Stomach (tissue), 9 donors: ENCODE data around the gene MAGI1. TPM values are rescaled to one million over a fixed set of nuclear protein-coding genes. Genes with fewer than 3 reads are reported as not detected.

Experiments used
- DNase-seq, 2 donors: peaks; one replicate each; pipeline versions ENCODE4 v3.0.0 to v3.0.0-alpha.2; 2013 to 2019
- H3K27ac ChIP-seq, 5 donors: fragments of 200-600 bp in 4 of 5; sonication (generic) in 4 of 5; one replicate each; pipeline ENCODE4 v1.5.1; 2013 to 2019; ENCODE audit warnings: mild to moderate bottlenecking in 1 of 5, moderate library complexity in 1 of 5
- H3K27me3 ChIP-seq, 3 donors: fragments of 200-600 bp; sonication (generic); one replicate each; pipeline ENCODE4 v1.5.1; 2017 to 2019; ENCODE audit warnings: mixed run types in 1 of 3
- H3K36me3 ChIP-seq, 4 donors: fragments of 200-600 bp; sonication (generic); 1 replicate in 3 of 4; 2 replicates in 1 of 4; pipeline ENCODE4 v1.5.1; 2016 to 2019
- H3K4me1 ChIP-seq, 4 donors: fragments of 200-600 bp; sonication (generic); one replicate each; pipeline ENCODE4 v1.5.1; 2016 to 2019
- H3K4me3 ChIP-seq, 4 donors: fragments of 200-600 bp; sonication (generic) in 3 of 4; one replicate each; pipeline ENCODE4 v1.5.1; 2016 to 2019; ENCODE audit warnings: mild to moderate bottlenecking in 1 of 4
- H3K9me3 ChIP-seq, 4 donors: fragments of 200-600 bp; sonication (generic); one replicate each; pipeline ENCODE4 v1.5.1; 2016 to 2019
- CTCF ChIP-seq, 7 experiments: fragments of 450-650 bp in 4 of 7; fragments of 200-600 bp in 3 of 7; sonication (generic) in 3 of 7; IDR thresholded peaks; one replicate each; pipeline ENCODE4 v1.5.1; 2016 to 2019; ENCODE audit warnings: antibody characterized with exemption in 7 of 7, control low read depth in 2 of 7, mild to moderate bottlenecking in 1 of 7
- EP300 ChIP-seq: sonication (generic); formaldehyde crosslinking; IDR thresholded peaks from one replicate; pipeline ENCODE4 v1.6.1; 2017; ENCODE audit warnings: antibody characterized with exemption
- POLR2A ChIP-seq, 4 donors: fragments of 450-650 bp; IDR thresholded peaks; one replicate each; pipeline ENCODE4 v1.6.1; 2016; ENCODE audit warnings: antibody characterized with exemption in 4 of 4, control low read depth in 2 of 4, mild to moderate bottlenecking in 1 of 4, moderate library complexity in 1 of 4
- POLR2AphosphoS5 ChIP-seq, 3 donors: sonication (generic); formaldehyde crosslinking; IDR thresholded peaks; one replicate each; pipeline ENCODE4 v1.6.1; 2016; ENCODE audit warnings: antibody characterized with exemption in 3 of 3
- WGBS, 5 donors: extraction: QIAGEN DNeasy Blood & Tissue Kit in 3 of 5; methylation state at CpG; one replicate each; pipeline versions ENCODE4 v1.1.5 to v1.1.7; 2013 to 2018; 5-methylcytosine and 5-hydroxymethylcytosine counted together
- intact Hi-C: fragments of 100-400 bp; cut with DNase I; formaldehyde crosslinking; loops from one replicate; pipeline ENCODE4 v1.15.1; 2023; ENCODE audit warnings: low total_unique reads
- polyA plus RNA-seq, 3 donors: library from polyadenylated mRNA; stranded (reverse); fragments of 200-250 nt; gene quantifications; one replicate each; pipeline ENCODE4 v1.2.3, GENCODE V29; 2013
- small RNA-seq, 4 donors: library from RNA; depleted of rRNA; stranded (forward); fragments of <200 nt; gene quantifications; one replicate each; pipeline ENCODE3, GENCODE V24; 2016
- total RNA-seq, 5 donors: library from RNA; depleted of rRNA; stranded (reverse); fragments of >200 nt; gene quantifications; one replicate each; pipeline versions ENCODE4 v1.1.0 to v1.2.3, GENCODE V29; 2014 to 2016
- donor health status: healthy with polysubstance abuse.
- donor health status: Bipolar disorder and iron deficiency.
- donor health status: healthy.

MAGI1 gene
- total and polyA plus RNA-seq, 8 donors: 5.7 to 237 (median 84.8) TPM

- intact Hi-C loops: no loop called here
These were observed 723.8 kb downstream of the MAGI1 start for GRCh38 chr3:65314916-65315315.

GRCh38 chr3:65314269-65314668, 724.4 kb downstream of the MAGI1 start:
- no peaks in the 10 kb centered on the region for H3K36me3 ChIP-seq
- no peak for TF ChIP-seq EP300
- TF ChIP-seq CTCF (IDR thresholded peaks at IDR 0.05): no peak
- no peak for TF ChIP-seq POLR2AphosphoS5 (IDR thresholded peaks at IDR 0.05)
- TF ChIP-seq POLR2A (IDR thresholded peaks at IDR 0.05): no peak
- whole genome bisulfite sequencing, 5 donors: 80 to 88% (median 84%) methylated on average over 4 of the region's 4 CpGs
- H3K4me1 ChIP-seq: no peaks in the 10 kb centered on the region
- DNase-seq: no peak
- intact Hi-C loops: no loop called here
- H3K27ac ChIP-seq: no peak overlapping the region
- H3K9me3 ChIP-seq: no peaks in the 10 kb centered on the region
- no peak overlapping the region for H3K4me3 ChIP-seq
- no peaks in the 10 kb centered on the region for H3K27me3 ChIP-seq

More at GRCh38 chr3:65314916-65315315, 723.8 kb downstream of the MAGI1 start:
- H3K27ac ChIP-seq: no peak overlapping the region
- no peak for TF ChIP-seq POLR2AphosphoS5 (IDR thresholded peaks at IDR 0.05)
- no peak for TF ChIP-seq POLR2A (IDR thresholded peaks at IDR 0.05)
- no peak for TF ChIP-seq CTCF (IDR thresholded peaks at IDR 0.05)
- no peak overlapping the region for H3K4me3 ChIP-seq
- H3K4me1 ChIP-seq: no peaks in the 10 kb centered on the region
- whole genome bisulfite sequencing, 5 donors: 59 to 70% (median 65%) methylated on average over 1 of the region's 1 CpG
- H3K36me3 ChIP-seq: no peaks in the 10 kb centered on the region
- no peaks in the 10 kb centered on the region for H3K27me3 ChIP-seq
- no peak for DNase-seq
- no peaks in the 10 kb centered on the region for H3K9me3 ChIP-seq

GRCh38 chr3:65313666-65314065, 725.1 kb downstream of the MAGI1 start:
- intact Hi-C loops: no loop called here
- no peaks in the 10 kb centered on the region for H3K4me1 ChIP-seq
- no peaks in the 10 kb centered on the region for H3K9me3 ChIP-seq
- no peak overlapping the region for H3K27ac ChIP-seq
- H3K36me3 ChIP-seq: no peaks in the 10 kb centered on the region
- H3K27me3 ChIP-seq: no peaks in the 10 kb centered on the region
- 79 to 89% (median 83%) methylated on average over 2 of the region's 2 CpGs for WGBS, 5 donors
- DNase-seq: no peak
- no peak overlapping the region for H3K4me3 ChIP-seq
- no peak for TF ChIP-seq CTCF (IDR thresholded peaks at IDR 0.05)
- no peak for TF ChIP-seq POLR2AphosphoS5 (IDR thresholded peaks at IDR 0.05)
- TF ChIP-seq EP300: no peak

- Histone ChIP-seq H3K4me3 (no peak overlapping the region), H3K27me3 (no peaks in the 10 kb centered on the region), H3K9me3 (no peaks in the 10 kb centered on the region), H3K27ac (no peak overlapping the region), H3K36me3 (no peaks in the 10 kb centered on the region), H3K4me1 (no peaks in the 10 kb centered on the region)
- TF ChIP-seq CTCF (IDR thresholded peaks at IDR 0.05): no peak
- no peak for TF ChIP-seq EP300
- no peak for TF ChIP-seq POLR2AphosphoS5 (IDR thresholded peaks at IDR 0.05)
- no peak for TF ChIP-seq POLR2A (IDR thresholded peaks at IDR 0.05)
- DNase-seq: no peak
- 73 to 85% (median 80%) methylated on average over 4 of the region's 4 CpGs for WGBS, 5 donors
- intact Hi-C loops: no loop called here
These were observed 732.9 kb downstream of the MAGI1 start for GRCh38 chr3:65305836-65306235.

Small RNA genes within 50 kb of the gene (small RNA-seq; reads per million reads assigned to genes)
- 0 reads per million in 4 donors for gene RF00019

Other genes with a start within 250 kb of the MAGI1 start
- gene SLC25A26, start 182.1 kb upstream of the MAGI1 start, total RNA-seq: 10 to 100 TPM in 2 of 5 donors, 1 to 10 TPM in 3; 1.2 to 25.3 (median 9.8) TPM
- 10 to 100 TPM; 15.8 to 26.6 (median 18.6) TPM for gene SLC25A26, start 182.1 kb upstream of the MAGI1 start, polyA plus RNA-seq